Measurements from ENCODE around the gene SMYD2. TPM values are rescaled to one million over a fixed set of nuclear protein-coding genes. Genes with fewer than 3 reads are reported as not detected.

SMYD2 gene
- total and polyA plus RNA-seq, 2 of the 8 experiments (the other 6 are each of a cell fraction or from before 2014, with no cell fraction given) = 3.0 to 5.2 TPM

DNA sequence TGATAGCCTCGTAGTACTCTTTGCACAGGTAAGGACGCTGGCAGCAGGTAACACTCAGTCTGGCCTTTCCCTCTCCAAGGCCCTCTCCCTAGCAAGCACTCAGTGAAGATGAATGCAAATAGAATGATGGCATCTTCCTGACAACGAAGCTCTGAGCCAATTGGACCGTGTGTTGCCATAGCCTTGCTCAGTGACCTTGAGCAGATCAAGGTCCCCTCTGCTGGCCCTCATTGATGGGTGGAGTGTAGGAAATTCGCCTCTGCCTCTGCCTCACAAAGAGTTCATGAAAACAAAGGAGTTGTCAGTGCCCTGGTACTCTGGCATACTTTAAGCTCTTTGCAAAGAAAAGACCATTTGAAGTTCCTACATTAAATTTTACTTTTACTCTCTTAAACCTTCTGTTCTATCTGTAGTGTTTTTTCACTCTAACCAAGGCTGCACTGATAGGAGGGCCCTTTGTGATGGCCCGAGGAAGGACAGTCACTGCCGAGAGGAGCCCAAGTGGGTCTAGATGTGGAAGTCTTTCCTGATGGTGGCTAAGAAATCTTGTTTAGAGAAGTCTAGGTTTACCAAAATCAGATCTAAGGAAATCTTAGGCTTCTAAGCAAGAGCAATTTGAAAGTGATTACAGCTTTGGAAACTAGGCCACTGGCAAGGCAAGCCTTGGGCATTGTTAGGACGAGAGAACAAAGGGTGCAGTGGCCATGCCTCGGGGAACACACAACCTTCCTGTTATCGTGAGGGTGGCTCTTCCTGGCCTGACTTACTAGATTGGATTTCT, 38.2 kb downstream of the SMYD2 start (continued):
- TF ChIP-seq CBX5 (IDR thresholded peaks at IDR 0.05; ENCODE audit: low read depth, low read length) (no peak), KDM4A (IDR thresholded peaks at IDR 0.05; ENCODE audit: low read depth, low read length, severe bottlenecking) (no peak), ATF3 (IDR thresholded peaks at IDR 0.05; ENCODE audit: insufficient read depth, low read depth, low read length) (no peak), SRF (IDR thresholded peaks at IDR 0.05; ENCODE audit: low read depth, low read length) (no peak), CBX8 (IDR thresholded peaks at IDR 0.05; ENCODE audit: borderline replicate concordance, low read depth, low read length) (no peak), FOSL1 (IDR thresholded peaks at IDR 0.05; ENCODE audit: insufficient read depth, low read depth, low read length) (no peak), MAX (IDR thresholded peaks at IDR 0.05) (no peak)

Measured in H1 (cell line).